Measurements from ENCODE around the gene SFXN5. TPM values are rescaled to one million over a fixed set of nuclear protein-coding genes. Genes with fewer than 3 reads are reported as not detected.
A peak's percentile ranks its signal among the peaks of the same experiment; 100 is the strongest.

Gene SFXN5
- total RNA-seq, 1 experiment from 2014 or later: 25.9 TPM

- ChIA-PET CTCF (interaction anchor here (0.8 to 7.4 kb wide), 13 partner anchors 9 to 260 kb away, joined by 3 to 165 read pairs (median 15); partner anchors contain the start of gene SPR), POLR2A (interaction anchor here (0.8 to 3.0 kb wide), 7 partner anchors 9 to 260 kb away, joined by 3 to 30 read pairs (median 4); no protein-coding TSS in a partner anchor)
- H3K9me3 Mint-ChIP-seq: no peaks in the 10 kb centered on the region
- H3K4me3 Mint-ChIP-seq: peak within 1 kb of the TSS; percentile 84
- no peak within 1 kb of the TSS for H3K27ac Mint-ChIP-seq
- DNase-seq (ENCODE audit: low spot score) (peak; percentile 83), ATAC-seq (peak; percentile 52)
- H3K4me1 Mint-ChIP-seq: peaks cover 45% of the 10 kb centered on the region
- peaks cover 5% of the 10 kb centered on the region for H3K36me3 Mint-ChIP-seq
- peaks cover 49% of the 10 kb centered on the region for H3K27me3 Mint-ChIP-seq (ENCODE audit: low read depth)
- TF ChIP-seq SP1 (CRISPR knock-in tag; conservative IDR thresholded peaks at IDR 0.05) (peak; percentile 73), NR1H2 (CRISPR knock-in tag; IDR thresholded peaks at IDR 0.05) (no peak), MAX (CRISPR knock-in tag; IDR thresholded peaks at IDR 0.05) (peak; percentile 49; the same call in 1 of the 2 replicates), JUN (CRISPR knock-in tag; IDR thresholded peaks at IDR 0.05) (no peak), ZBTB43 (CRISPR knock-in tag; IDR thresholded peaks at IDR 0.05) (no peak), NR2C2 (CRISPR knock-in tag; IDR thresholded peaks at IDR 0.05) (no peak), GABPB1 (CRISPR knock-in tag; IDR thresholded peaks at IDR 0.05) (no peak), GRHL2 (CRISPR knock-in tag; IDR thresholded peaks at IDR 0.05; ENCODE audit: insufficient replicate concordance, severe bottlenecking) (no peak), USF2 (CRISPR knock-in tag; IDR thresholded peaks at IDR 0.05) (no peak; the same call in 1 of the 2 replicates), ZBTB21 (CRISPR knock-in tag; IDR thresholded peaks at IDR 0.05; ENCODE audit: borderline replicate concordance) (no peak), SOX15 (CRISPR knock-in tag; IDR thresholded peaks at IDR 0.05) (no peak), USF1 (CRISPR knock-in tag; IDR thresholded peaks at IDR 0.05) (no peak), RORB (CRISPR knock-in tag; IDR thresholded peaks at IDR 0.05) (no peak), MXD4 (CRISPR knock-in tag; IDR thresholded peaks at IDR 0.05; ENCODE audit: borderline replicate concordance) (no peak), ZNF263 (CRISPR knock-in tag; IDR thresholded peaks at IDR 0.05; ENCODE audit: low read depth) (no peak), STAT6 (CRISPR knock-in tag; conservative IDR thresholded peaks at IDR 0.05; ENCODE audit: low read depth) (no peak), FOXJ3 (CRISPR knock-in tag; IDR thresholded peaks at IDR 0.05; ENCODE audit: borderline replicate concordance) (no peak), ZNF532 (CRISPR knock-in tag; IDR thresholded peaks at IDR 0.05; ENCODE audit: borderline replicate concordance) (no peak), ATF2 (CRISPR knock-in tag; IDR thresholded peaks at IDR 0.05; ENCODE audit: borderline replicate concordance, low read depth) (no peak), ARID4B (CRISPR knock-in tag; IDR thresholded peaks at IDR 0.05; ENCODE audit: borderline replicate concordance) (no peak)
Measured at GRCh38 chr2:72917138-72917876, 154.2 kb downstream of the SFXN5 start, which contains the start of gene EMX1. Gene EMX1 (plus strand): TSS chr2:72917519. CDS start chr2:72917853, 334 bp downstream.
